Activated T-cell treated with anti-CD3 and anti-CD28 coated beads, Interleukin-2, amount 50 U/mL, for 72 hours (primary cell): ENCODE data around the gene ACTN1. TPM values are rescaled to one million over a fixed set of nuclear protein-coding genes. Genes with fewer than 3 reads are reported as not detected.
"Not testable (repeated sequence)": the region's sequence is repeated elsewhere in the genome, so short reads cannot be mapped to it uniquely, and the experiment has no call there.

ENCODE experiments used
- ATAC-seq, 2 donors: fragments of 150-1000 bp; cut with Tn5 transposase; replicated peaks in 1 of 2; 2 replicates each; pipeline ENCODE4 v1.10.0; 2021; ENCODE audit warnings: moderate library complexity in 2 of 2, mild to moderate bottlenecking in 1 of 2
- DNase-seq, 2 donors: peaks; one replicate each; pipeline ENCODE4 v3.0.0; 2021 to 2022; ENCODE audit warnings: mixed read lengths in 1 of 2
- H3K27ac Mint-ChIP-seq: one replicate; pipeline ENCODE4 v1.8.0; 2022; ENCODE audit warnings: mild to moderate bottlenecking, moderate library complexity, mixed read lengths
- H3K27me3 Mint-ChIP-seq: one replicate; pipeline ENCODE4 v1.8.0; 2022; ENCODE audit warnings: low read depth, mixed read lengths
- H3K36me3 Mint-ChIP-seq, 2 donors: one replicate each; pipeline ENCODE4 v1.8.0; 2022; ENCODE audit warnings: mixed read lengths in 2 of 2, mild to moderate bottlenecking in 1 of 2; ENCODE audit not compliant: insufficient read depth in 2 of 2
- H3K4me1 Mint-ChIP-seq: one replicate; pipeline ENCODE4 v1.8.0; 2022; ENCODE audit warnings: low read depth, mixed read lengths
- H3K4me3 Mint-ChIP-seq, 2 donors: one replicate each; pipeline ENCODE4 v1.8.0; 2022; ENCODE audit warnings: mild to moderate bottlenecking in 2 of 2, mixed read lengths in 2 of 2, moderate library complexity in 2 of 2
- H3K9me3 Mint-ChIP-seq, 2 donors: one replicate each; pipeline ENCODE4 v1.8.0; 2022; ENCODE audit warnings: mixed read lengths in 2 of 2
- total RNA-seq, 2 donors: library from RNA; stranded (reverse); gene quantifications; one replicate each; pipeline ENCODE4 v1.2.3, GENCODE V29; 2022

The ACTN1 gene
- 10 to 100 TPM; 42.6 to 50.7 TPM for total RNA-seq

GRCh38 chr14:68979021-68979721 is at the start of gene ACTN1:
Gene ACTN1, minus strand, starts transcription at chr14:68979302. Its CDS starts 246 bp downstream, at chr14:68979056.
- peak; percentile 54 to 55 for ATAC-seq
- Mint-ChIP-seq H3K4me1 (peaks cover 44% of the 10 kb centered on the region), H3K9me3 (peaks cover 3 to 6% of the 10 kb centered on the region in 2 donors), H3K27ac (peak within 1 kb of the TSS; percentile 86), H3K27me3 (peaks cover 7% of the 10 kb centered on the region), H3K36me3 (peaks cover 8 to 13% of the 10 kb centered on the region in 2 donors), H3K4me3 (peak within 1 kb of the TSS; percentile 92 to 93)
- peak; percentile 63 to 72 for DNase-seq

- no peaks in the 10 kb centered on the region for H3K4me1 Mint-ChIP-seq
- H3K4me3 Mint-ChIP-seq = no peak overlapping the region
- no peak overlapping the region for H3K27ac Mint-ChIP-seq
- DNase-seq (no peak), ATAC-seq (no peak)
- no peaks in the 10 kb centered on the region for H3K36me3 Mint-ChIP-seq
- no peaks in the 10 kb centered on the region for H3K9me3 Mint-ChIP-seq
- H3K27me3 Mint-ChIP-seq = no peaks in the 10 kb centered on the region
These were observed 48.3 kb upstream of the ACTN1 start for GRCh38 chr14:69027242-69027913.

GRCh38 chr14:69023035-69023434 is 43.9 kb upstream of the ACTN1 start:
- Mint-ChIP-seq H3K4me1 (no peaks in the 10 kb centered on the region), H3K36me3 (no peaks in the 10 kb centered on the region), H3K27me3 (no peaks in the 10 kb centered on the region), H3K9me3 (no peaks in the 10 kb centered on the region), H3K4me3 (no peak overlapping the region), H3K27ac (no peak overlapping the region)
- no peak for DNase-seq
- no peak for ATAC-seq

GRCh38 chr14:69022093-69022492 is 43.0 kb upstream of the ACTN1 start:
- H3K36me3 Mint-ChIP-seq, ATAC-seq, H3K4me1 Mint-ChIP-seq, H3K27ac Mint-ChIP-seq, H3K27me3 Mint-ChIP-seq, H3K9me3 Mint-ChIP-seq, H3K4me3 Mint-ChIP-seq, DNase-seq: not testable (repeated sequence)

DNA sequence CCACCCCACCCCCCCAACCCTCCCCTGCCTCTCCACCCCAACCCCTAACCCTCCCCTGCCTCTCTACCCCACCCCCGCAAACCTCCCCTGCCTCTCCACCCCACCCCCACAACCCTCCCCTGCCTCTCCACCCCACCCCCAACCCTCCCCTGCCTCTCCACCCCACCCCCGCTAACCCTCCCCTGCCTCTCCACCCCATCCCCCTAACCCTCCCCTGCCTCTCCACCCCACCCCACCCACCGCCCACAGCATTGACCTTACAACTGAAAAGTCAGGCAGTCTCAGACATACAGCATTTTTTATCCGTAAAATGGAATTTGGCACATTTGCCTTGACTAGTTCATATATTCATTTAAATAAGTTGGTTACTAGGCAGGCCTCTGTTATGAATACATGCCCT is 38.6 kb upstream of the ACTN1 start:
- Mint-ChIP-seq H3K4me1 (no peaks in the 10 kb centered on the region), H3K27me3 (no peaks in the 10 kb centered on the region), H3K4me3 (no peak overlapping the region), H3K9me3 (no peaks in the 10 kb centered on the region), H3K36me3 (no peaks in the 10 kb centered on the region), H3K27ac (no peak overlapping the region)
- DNase-seq (no peak), ATAC-seq (no peak)

DNA sequence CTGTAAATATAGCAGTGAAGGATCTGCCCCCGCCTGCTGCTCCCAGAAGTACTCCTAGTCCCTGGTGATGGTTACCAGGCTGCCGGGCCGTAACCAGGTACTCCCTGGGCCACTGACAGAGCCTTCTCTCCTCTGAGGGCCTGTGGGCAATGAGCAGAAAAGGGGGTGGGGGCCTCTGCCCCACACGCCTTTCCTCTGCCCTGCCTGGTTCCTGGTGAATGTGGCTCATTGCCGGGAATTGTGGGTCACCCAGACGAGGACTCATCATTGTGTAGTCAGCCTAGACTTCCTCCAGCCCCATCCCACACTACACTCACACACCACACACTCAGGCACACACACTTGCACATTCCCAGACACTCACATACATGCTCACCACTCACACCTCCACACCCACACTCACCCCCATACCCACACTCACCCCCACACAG is 35.7 kb upstream of the ACTN1 start:
- Mint-ChIP-seq H3K27me3 (no peaks in the 10 kb centered on the region), H3K36me3 (no peaks in the 10 kb centered on the region), H3K9me3 (no peaks in the 10 kb centered on the region), H3K4me1 (peaks cover 5% of the 10 kb centered on the region), H3K4me3 (no peak overlapping the region), H3K27ac (no peak overlapping the region)
- DNase-seq (no peak), ATAC-seq (no peak)

DNA sequence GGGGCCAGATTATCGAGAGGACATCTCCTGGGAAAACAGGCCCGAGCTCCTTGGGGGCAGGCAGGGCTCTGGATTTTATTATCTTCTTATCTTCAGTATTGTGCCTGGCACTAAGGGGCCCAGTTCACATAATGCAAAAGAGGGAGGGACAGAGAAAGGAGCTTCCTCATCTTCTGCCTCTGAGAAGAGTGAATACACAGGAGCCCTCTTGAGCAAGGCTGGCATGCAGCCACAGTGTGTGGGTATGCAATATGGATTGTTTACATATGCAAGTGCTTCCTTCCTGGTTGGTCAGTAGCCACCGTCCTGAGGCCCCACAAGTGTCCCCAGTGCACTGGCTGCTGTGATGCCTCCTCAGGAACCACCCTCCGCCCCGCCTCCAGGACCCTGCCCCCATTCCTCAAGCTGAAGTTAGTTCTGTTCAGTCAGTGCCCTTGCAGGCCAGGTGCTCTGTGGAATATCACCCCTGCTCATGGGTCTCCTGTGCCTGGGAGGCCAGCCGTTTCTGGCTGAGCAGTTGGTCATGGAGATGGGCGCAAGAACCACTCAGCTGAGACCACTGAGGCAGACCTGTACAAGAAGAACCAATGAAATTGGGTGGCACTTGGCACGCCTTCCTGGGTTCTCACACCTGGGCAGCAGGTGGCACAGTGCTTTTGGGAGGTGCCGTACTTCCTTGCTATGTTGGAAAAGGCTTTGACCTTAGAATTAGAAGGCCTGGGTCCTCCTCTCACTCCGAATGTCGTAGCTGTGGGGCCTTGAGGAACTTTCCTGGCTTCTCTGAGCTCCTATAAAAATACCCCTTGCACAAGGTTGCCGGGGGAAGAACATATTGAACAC is 35.1 kb upstream of the ACTN1 start:
- ATAC-seq (no peak), DNase-seq (no peak)
- Mint-ChIP-seq H3K27me3 (no peaks in the 10 kb centered on the region), H3K4me1 (peaks cover 5% of the 10 kb centered on the region), H3K36me3 (no peaks in the 10 kb centered on the region), H3K27ac (no peak overlapping the region), H3K4me3 (no peak overlapping the region), H3K9me3 (no peaks in the 10 kb centered on the region)

GRCh38 chr14:69012256-69012953 is 33.3 kb upstream of the ACTN1 start:
- H3K27me3 Mint-ChIP-seq = no peaks in the 10 kb centered on the region
- no peak overlapping the region for H3K27ac Mint-ChIP-seq
- no peaks in the 10 kb centered on the region for H3K36me3 Mint-ChIP-seq
- DNase-seq (no peak), ATAC-seq (no peak)
- no peak overlapping the region for H3K4me3 Mint-ChIP-seq
- H3K4me1 Mint-ChIP-seq = peaks cover 5% of the 10 kb centered on the region
- no peaks in the 10 kb centered on the region for H3K9me3 Mint-ChIP-seq

DNA sequence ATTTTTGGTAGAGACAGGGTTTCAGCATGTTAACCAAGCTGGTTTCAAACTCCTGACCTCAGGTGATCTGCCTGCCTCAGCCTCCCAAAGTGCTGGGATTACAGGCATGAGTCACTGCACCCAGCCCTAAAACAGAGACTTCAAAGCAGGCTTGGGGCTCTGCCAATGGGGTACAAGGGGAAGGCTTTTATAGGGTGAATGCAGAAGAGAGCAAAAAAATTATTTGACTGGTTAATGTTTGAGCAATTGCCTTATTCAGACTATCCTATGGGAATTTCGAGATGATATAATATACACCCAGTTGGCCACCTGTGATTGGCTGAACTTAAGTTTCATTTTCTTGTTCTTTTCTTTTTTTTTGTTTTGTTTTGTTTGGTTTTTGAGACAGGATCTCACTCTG is 31.5 kb upstream of the ACTN1 start:
- DNase-seq (no peak), ATAC-seq (peak; percentile 30 to 31)
- Mint-ChIP-seq H3K27me3 (no peaks in the 10 kb centered on the region), H3K4me3 (no peak overlapping the region), H3K4me1 (peaks cover 5% of the 10 kb centered on the region), H3K9me3 (no peaks in the 10 kb centered on the region), H3K36me3 (no peaks in the 10 kb centered on the region), H3K27ac (no peak overlapping the region)

GRCh38 chr14:69008421-69008884 is 29.4 kb upstream of the ACTN1 start:
- no peaks in the 10 kb centered on the region for H3K9me3 Mint-ChIP-seq
- DNase-seq (no peak), ATAC-seq (no peak)
- no peaks in the 10 kb centered on the region for H3K27me3 Mint-ChIP-seq
- H3K4me1 Mint-ChIP-seq = peaks cover 5% of the 10 kb centered on the region
- H3K4me3 Mint-ChIP-seq = no peak overlapping the region
- no peak overlapping the region for H3K27ac Mint-ChIP-seq
- H3K36me3 Mint-ChIP-seq = no peaks in the 10 kb centered on the region

- ATAC-seq = no peak
- no peak overlapping the region for H3K4me3 Mint-ChIP-seq
- no peaks in the 10 kb centered on the region for H3K27me3 Mint-ChIP-seq
- H3K9me3 Mint-ChIP-seq = no peaks in the 10 kb centered on the region
- no peaks in the 10 kb centered on the region for H3K36me3 Mint-ChIP-seq
- no peak for DNase-seq
- H3K27ac Mint-ChIP-seq = no peak overlapping the region
- peaks cover 5% of the 10 kb centered on the region for H3K4me1 Mint-ChIP-seq
These were observed 27.2 kb upstream of the ACTN1 start for GRCh38 chr14:69006346-69006745.

DNA sequence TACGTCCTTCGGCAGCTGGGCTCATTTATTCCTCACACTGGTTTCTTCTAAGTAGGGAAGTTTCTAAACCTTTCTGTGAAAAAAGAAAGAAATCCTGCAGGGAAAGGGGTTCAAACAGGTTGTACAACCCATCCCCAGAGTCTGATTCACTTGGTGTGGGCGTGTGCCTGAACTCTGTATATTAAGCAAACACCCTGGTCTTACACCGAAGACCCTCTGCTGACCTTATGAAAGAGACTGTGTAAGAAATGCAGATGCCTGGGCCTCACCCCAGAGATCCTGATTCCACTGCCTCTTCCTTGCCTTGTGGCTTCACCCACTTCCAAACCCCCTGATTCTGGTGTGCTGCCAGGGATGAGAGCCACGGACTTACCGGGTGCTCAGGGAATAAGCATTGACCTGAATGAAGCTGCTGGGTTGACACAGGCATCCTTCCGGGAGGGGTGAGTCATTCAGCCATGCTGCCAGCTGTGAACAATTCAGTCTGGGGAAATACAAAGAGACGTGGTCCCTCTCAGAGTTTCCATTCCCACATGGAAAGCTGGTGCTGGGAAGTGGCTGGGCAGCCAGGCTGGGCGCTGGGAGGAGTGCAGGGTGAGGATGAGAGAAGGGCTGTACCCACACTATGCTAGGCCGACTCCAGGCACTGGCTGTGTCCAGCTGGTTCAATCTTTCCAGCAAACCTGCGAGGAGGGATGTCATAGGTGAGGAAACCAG is 26.5 kb upstream of the ACTN1 start:
- DNase-seq = no peak
- no peak overlapping the region for H3K4me3 Mint-ChIP-seq
- no peak overlapping the region for H3K27ac Mint-ChIP-seq
- H3K9me3 Mint-ChIP-seq = no peaks in the 10 kb centered on the region
- H3K36me3 Mint-ChIP-seq = no peaks in the 10 kb centered on the region
- ATAC-seq = no peak
- peaks cover 3% of the 10 kb centered on the region for H3K4me1 Mint-ChIP-seq
- H3K27me3 Mint-ChIP-seq = no peaks in the 10 kb centered on the region
